CD4-positive, alpha-beta T cell treated with Interferon alpha-2 for 1 hour (primary cell): ENCODE data around the gene ADAM15.

ENCODE experiments used
- DNase-seq, 2 donors: peaks; one replicate each; pipeline ENCODE4 v3.0.0-alpha.2; 2020 to 2022

Gene ADAM15

DNA sequence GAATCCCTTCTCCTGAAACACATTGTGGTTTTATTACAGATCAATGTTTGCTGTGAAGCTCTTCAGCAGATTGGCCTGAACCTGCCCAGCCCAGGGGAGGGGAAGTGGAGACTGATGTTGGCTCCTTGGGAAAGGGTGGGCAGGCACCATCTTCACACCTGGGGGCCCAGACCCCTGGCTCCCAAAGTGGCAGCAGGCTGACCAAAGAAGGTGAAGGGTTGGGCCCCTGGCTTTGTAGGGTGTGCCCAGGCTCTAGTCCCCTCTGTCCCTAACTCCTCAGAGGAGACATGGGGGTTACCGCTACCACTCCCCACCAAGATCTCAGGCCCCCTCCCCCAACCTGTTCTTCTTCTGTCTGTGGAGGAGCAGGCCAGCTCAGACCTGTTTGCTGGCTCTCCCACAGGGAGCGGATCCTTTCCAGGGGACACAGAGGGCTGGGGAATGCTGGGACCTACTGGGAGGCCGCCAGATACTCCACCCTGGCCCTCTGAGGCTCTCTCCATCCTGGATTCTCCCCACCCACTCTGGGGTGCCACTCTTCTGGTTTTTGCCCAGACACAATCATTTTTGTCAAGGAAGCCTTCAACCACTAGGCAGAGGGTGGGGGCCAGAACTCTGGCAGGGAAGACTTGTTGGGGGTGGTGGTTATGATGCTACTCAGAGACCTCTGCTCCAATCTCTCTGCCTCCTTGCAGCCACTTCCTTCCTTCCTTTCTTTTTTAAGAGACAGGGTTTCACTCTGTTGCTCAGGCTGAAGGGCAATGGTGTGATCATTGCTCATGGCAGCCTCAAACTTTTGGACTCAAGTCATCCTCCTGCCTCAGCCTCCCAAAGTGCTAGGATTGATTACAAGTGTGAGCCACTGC is 22.5 kb downstream of the ADAM15 start:
- no peak for DNase-seq

GRCh38 chr1:155075535-155075934 is 24.4 kb downstream of the ADAM15 start:
- DNase-seq = no peak

DNA sequence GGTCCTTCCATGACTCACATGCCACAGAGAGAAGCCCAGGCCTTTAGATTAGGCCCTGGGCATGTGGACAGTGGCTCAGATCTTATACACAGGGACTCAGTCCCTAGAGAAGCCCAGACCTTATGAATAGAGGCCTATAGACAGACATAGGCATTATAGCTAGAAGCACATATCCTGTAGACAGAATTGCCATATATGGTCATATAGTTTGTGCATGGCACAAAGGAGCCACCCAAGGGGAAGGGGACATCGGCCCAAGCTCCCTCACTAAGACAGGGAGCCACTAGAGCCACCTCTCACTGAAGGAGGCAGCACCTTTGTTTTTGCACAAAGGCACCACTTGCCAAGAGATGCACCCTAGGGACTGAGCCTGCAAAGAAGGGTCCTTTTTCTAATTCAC is 25.3 kb downstream of the ADAM15 start:
- no peak for DNase-seq

GRCh38 chr1:155077346-155077745 is 26.2 kb downstream of the ADAM15 start:
- no peak for DNase-seq

DNA sequence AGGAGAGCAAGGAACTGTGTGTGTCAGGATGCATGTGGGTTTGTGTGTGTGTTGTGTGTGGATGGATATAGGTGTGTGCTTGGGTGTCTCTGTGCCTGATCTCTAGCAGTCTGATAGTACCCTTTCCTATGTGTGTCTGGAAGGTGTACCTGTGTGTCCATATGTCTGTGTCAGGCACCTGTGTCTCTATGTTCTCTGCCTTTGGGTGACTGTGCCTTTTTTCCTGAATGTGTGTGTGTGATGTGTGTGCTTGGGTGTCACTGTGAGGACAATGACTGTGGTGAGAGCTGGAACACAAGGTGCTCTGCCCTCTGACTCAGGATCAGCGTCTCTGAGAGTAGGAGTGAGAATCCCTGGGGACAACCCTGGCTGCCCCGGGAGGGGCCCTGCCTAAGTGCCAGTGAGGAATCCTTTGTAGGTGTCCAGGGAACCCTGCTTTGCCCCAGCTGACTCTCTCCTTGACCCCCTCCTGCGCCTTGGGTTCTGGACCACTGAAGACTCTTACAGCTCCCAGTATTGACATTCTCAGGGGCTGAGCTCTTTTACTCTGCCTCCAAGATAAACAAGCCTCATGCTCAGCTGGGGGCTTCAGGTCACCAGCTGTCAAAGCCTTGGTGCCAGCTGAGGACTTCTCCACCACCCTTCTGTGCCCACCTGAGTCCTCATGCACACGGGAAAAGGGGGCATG is 26.8 kb downstream of the ADAM15 start:
- no peak for DNase-seq

- peak; percentile 54 to 79 for DNase-seq
Measured at GRCh38 chr1:155078469-155079209, 27.5 kb downstream of the ADAM15 start, which contains the start of gene EFNA3. Gene EFNA3, plus strand, starts transcription at chr1:155078837. Its CDS starts 105 bp downstream, at chr1:155078942.

DNA sequence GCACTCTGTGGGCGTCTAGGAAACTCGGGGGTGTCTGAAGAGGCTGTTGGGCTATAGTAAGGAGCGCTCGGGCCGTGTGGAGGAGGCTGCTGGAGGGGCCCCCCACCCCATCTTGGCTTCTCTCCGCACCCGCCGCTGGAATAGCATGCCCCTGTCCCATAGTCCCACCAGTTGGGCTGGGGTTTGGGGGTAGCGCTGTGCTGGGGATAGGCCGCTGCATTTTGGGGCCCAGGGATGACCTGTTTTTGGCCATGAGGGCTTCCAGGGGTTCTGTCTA is 28.0 kb downstream of the ADAM15 start:
- no peak for DNase-seq

DNA sequence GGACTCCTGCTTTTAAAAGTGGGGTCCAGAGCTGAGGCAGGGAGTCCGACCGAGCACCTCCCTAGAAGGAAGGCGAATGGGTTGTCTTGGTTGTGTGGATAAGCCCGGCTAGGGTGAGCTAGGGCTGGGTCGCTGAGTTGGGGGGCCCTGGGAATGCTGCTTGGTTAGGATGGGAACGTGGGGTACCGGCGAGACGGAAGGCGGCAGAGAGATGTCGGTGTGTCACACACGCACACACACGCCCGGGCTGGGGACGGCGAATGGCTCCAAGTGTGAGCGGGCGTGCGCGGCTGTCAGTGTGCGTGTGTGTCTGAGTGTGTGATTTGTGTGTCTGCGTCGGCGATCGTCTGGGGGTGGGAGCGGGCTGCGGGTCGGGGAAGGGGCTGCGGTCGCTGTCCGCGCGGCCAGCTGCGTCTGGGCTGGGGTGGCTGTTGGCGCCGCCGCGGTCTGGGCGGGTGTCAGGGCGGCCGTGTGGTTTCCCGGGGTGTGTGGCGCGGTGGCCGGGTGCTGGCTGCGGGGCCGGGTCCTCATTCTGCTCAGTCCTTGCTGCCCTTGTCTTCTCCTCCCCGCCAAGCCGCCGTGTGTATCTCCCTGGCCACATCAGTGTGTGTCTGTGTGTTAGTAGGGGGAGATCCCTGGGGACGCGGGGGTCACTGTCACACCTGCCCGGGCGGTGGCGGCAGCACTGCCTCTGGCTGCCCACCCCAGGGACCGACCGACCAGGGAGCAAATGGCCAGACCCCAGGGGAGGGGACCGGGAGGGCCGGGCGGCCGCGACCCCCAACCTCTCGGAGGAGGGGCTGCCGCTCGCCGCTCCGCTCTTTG is 28.6 kb downstream of the ADAM15 start:
- peak in 1 of 2 donors; percentile 37 for DNase-seq

DNA sequence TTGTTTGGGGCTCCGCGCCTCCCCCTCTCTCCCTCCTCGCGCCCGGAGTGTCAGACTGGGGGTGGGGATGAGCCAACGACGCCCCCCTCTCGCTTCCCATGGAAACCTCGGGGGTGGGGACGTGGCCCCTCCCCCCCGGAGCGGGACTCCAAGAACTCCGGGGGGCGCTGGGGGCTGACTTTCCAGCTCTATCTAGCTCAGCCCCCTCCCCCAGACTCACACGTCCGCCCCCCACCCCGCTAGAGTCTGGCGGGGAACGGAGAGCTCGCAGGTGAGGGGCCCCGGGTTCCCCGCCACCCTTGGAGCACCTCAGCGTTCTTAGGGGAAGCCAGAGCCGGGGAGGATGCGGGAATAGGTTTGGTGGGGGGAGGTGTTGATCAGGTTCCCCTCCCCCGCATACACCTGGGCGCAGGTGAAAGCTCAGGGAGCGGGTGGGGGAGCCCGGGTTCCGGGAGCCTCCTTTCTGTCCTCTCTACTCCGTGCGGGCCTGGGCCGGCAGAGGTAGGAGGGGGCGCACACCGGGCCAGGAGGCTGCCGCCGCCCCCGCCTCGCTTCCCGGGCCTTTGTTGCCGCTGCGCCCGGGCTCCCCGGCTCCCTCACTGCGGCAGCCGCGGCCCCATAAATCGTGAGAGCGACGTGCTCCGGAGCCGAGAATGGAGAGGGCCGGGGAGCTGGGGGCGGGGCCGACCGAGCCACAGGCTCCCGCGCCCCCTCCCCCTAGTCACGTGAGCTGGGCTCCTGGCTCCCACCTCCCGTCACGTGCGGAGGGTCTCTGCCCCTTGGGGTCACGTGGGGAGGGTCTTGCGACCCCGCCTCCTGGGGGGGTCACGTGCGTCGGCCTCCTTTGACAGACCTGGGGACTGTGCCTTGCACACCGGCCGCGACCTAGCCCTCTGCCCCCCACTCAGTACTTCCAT is 29.5 kb downstream of the ADAM15 start:
- peak; percentile 20 to 46 for DNase-seq

DNA sequence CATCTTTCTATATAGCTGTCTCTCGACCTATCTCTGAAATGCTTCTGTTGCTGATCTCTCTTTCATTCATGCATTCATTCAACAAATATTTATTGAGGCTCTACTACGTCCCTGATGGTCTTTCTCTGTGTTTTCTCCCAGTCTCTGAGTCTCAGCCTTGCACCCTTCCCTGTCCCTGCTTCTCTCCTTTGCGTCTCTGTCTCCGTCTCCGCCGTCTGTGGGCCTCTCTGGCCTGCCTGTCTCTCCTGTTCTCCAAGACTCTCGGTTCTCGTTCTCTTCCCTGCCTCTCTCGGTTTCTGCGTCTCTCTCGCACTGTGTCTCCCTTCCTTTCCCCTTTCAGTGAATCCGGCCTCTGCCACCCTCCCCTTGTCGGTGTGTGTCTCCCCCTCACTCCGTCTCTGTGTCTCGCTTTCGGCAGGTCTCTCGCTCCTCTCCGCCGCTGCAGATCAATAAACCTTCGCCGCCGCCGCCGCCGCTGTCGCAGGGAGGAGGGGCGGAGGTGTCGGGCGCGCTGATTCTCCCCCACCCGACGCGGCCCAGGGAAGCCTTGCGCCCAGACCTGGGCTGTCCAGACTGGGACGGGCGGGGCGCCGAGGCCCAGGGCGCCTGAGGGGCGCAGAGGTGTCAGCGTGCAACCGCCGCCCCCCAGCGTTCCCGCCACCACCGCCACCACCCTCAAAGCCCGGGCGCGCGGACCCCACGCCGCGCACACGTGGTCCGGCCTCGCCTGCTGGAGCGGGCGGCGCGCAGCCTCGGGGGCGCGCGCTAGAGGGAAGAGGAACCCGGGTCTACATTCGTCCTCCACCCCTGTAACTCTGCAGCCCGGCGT is 30.6 kb downstream of the ADAM15 start:
- peak in 1 of 2 donors; percentile 45 for DNase-seq

DNA sequence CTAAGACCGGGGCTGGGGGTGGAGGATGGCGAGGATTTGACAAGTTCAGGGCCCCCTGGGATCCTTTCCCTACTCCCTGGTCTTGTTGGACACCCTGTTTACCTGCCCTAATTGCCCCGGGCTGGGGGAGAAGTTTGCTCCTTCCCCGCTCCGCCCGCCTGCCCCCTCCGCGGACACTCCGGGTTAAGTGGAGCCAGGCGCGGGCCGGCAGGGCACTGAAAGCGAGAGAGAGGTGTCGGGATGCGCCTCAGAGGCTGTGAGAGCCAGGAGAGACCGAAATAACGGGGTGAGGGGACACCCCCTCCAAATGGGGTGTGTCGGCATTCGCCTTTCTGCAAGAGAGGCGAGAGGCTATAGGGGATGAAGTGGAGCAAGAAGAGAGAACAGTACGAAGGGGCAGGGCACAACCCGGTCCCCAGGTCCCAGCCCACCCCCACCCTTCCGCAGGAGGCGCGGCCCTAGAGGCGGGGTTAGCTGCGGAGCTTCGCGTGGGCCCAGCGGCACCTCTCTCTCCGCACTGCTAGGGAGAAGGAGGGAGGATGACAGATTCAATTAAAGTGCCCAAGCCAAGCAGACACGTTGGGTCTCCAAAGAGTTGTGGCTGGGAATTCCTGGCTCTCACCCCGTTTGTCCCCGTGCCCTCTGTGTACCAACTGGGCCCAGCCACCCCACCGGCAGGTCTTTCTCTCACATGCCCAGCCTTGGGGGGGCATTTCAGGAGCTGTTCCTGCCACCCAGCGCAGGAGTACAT is 31.4 kb downstream of the ADAM15 start:
- DNase-seq = peak in 1 of 2 donors; percentile 33

GRCh38 chr1:155083052-155083541 is 32.0 kb downstream of the ADAM15 start:
- no peak for DNase-seq

- peak in 1 of 2 donors; percentile 47 for DNase-seq
Measured at GRCh38 chr1:155083865-155084721, 33.0 kb downstream of the ADAM15 start.

DNA sequence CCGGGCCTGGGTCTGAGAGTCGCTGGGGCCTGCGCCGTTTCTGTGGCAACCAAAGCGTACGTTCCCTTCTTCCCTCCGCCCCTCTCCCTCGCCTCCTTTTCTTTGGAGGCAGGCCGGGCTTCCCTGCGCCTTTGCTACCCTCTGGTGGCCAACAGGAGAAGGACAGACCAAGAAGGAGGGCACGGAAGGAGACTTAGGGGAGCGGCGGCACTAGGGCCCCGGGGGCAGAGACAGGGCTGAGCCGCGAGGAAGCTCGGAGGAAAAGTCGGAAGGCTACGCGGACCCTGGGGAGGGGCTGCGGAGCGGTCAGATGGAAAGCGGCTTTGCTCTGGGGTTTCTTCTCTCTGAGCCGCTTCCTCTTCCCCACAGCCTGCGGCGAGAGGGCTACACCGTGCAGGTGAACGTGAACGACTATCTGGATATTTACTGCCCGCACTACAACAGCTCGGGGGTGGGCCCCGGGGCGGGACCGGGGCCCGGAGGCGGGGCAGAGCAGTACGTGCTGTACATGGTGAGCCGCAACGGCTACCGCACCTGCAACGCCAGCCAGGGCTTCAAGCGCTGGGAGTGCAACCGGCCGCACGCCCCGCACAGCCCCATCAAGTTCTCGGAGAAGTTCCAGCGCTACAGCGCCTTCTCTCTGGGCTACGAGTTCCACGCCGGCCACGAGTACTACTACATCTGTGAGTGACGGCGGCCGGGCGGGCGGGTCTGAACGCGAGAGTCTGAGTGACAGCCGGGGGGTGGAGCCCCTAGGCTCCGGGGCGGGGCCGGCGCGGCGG is 33.8 kb downstream of the ADAM15 start:
- DNase-seq = peak; percentile 90 to 93

- peak; percentile 66 to 76 for DNase-seq
Measured at GRCh38 chr1:155085504-155086127, 34.5 kb downstream of the ADAM15 start.

DNA sequence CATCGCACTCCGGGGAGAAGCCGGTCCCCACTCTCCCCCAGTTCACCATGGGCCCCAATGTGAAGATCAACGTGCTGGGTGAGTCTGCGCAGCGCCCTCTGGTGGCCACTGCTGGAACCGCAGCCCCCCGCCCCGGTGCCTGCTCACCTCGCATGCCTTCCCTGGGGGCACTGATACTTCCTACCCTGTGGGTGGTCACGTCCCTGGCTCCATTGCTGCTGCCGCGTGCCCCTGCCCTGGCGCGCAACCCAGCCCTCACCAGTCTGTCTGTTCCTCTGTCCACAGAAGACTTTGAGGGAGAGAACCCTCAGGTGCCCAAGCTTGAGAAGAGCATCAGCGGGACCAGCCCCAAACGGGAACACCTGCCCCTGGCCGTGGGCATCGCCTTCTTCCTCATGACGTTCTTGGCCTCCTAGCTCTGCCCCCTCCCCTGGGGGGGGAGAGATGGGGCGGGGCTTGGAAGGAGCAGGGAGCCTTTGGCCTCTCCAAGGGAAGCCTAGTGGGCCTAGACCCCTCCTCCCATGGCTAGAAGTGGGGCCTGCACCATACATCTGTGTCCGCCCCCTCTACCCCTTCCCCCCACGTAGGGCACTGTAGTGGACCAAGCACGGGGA is 35.1 kb downstream of the ADAM15 start:
- peak; percentile 77 to 85 for DNase-seq
